RPMI8226 (cell line): ENCODE measurements around the gene MEF2B.

ENCODE experiments used
- DNase-seq: peaks from one replicate; pipeline ENCODE4 v3.0.0-alpha.2; 2015

The MEF2B gene

DNA sequence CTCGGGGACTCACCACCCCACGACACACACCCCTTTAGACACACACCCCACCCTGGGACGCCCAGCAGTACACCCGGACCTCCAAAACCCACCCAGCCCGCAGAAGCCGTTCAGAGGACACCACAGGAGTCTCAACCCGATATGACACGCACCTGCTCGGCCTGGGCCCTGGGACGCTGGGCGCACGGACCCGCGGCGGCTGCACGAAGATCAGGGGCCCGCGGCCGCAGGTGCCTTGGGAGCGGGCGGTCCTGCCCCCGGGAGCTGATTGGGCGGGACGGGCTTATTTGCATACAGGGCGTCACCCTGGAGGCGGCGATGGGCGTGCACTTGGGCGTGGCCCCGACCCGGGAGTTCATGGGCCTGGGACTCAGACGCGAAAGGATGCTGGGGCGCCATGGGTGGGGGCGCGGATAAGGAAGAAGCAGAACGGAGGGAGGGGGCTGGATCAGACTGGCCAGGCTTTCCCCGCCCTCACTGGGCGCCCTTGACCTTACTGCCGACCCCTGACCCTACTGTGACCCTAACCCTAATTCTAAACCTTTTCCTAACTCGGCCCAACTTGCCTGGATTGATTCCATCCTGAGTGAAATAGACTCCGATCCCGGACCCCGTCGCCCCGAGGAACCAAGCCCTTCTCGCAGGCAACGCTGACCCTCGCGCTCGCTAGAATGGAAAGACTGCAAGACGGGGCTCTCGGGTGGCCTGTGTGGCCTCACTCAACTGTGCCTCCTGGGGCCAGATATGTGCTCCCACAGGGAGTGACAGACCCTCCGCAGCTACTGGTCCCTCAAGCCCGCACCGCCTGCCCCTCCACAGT is at the start of gene MEF2B:
Gene MEF2B (minus strand): TSS at position 211 of the 820 bp plus-strand sequence. CDS start 19,528 bp downstream, outside the sequence.
- DNase-seq = peak; percentile 94

DNA sequence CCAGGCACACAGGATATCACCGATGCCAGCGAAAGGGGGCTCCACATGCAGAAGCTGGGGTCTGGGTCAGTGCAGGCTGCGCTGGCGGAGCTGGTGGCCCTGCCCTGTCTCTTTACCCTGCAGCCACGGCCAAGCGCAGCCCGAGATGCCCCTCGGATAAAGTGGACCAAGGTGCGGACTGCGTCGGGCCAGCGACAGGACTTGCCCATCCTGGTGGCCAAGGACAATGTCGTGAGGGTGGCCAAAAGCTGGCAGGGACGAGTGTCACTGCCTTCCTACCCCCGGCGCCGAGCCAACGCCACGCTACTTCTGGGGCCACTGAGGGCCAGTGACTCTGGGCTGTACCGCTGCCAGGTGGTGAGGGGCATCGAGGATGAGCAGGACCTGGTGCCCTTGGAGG is 48.8 kb upstream of the MEF2B start:
- no peak for DNase-seq

DNA sequence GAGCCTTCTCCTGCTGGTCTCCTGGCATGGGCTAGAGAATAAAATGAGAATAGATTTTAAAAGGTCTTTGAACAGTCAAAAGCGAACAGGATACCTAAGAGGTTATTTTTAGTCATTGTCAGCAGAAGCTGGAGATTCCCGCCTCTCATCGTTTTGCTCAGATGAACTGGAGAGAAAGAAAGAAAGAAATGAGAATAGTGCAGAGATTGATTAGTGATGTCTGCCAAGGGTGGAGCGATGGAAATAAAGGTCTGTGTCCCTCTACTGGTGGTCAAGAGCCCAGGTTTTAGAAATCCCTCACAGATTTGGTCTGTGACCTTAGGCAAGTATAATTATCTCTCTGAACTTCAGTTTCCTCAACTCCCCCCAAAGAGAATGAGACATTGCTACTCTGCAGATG is 47.0 kb upstream of the MEF2B start:
- peak; percentile 80 for DNase-seq

DNA sequence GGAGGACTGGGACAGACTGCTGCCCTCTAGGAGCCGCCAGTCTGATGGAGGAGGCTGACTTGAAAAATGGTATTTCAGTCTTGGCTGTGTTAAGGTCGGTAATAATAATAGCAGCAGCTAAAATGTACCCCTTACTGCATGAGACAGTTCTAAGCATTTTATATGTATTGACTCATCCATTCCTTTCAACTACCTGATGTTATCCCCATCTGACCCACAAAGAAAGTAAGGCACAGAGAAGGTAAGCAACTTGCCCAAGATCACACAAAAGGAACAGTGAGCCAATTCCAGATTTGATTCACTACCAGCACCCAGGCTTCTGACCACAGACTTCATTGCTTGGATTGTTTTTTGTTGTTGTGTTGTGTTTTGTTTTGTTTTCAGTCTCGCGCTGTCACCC is 45.7 kb upstream of the MEF2B start:
- DNase-seq = no peak

DNA sequence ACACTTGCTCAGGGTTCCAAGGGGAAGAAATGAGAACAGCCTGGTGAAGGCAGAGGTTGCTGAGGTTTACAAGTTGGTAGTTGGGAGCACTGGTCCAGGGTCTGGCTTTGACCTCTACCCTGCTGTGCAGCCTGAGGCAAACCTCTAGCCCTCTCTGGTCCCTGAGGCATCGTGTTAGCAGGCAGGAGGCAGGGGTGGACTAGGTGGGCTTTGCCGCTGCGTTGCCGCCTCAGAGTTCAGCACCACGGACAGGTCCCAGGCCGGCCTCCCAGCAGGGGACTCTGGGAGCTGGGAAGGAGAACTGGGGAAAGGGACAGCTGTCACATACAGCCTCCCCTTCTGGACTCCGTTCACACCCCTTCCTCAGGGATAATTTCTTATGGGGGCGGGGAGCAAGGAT is 44.8 kb upstream of the MEF2B start:
- peak; percentile 63 for DNase-seq

DNA sequence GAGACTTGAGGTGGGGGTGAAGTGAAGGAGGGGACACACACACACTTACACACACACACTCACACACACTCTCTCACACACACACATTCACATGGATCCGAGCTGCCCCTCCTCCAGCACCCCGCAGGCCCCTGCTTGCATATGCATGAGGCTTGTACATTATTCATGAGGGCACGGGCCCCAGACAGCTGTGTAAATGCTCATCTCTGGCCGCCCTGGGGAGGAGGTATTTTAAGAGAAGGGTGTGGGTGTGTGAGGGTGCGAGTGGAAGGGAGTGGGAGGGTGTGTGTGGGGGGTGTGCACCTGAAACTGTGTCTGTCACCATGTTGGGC is 44.1 kb upstream of the MEF2B start:
- DNase-seq = no peak

DNA sequence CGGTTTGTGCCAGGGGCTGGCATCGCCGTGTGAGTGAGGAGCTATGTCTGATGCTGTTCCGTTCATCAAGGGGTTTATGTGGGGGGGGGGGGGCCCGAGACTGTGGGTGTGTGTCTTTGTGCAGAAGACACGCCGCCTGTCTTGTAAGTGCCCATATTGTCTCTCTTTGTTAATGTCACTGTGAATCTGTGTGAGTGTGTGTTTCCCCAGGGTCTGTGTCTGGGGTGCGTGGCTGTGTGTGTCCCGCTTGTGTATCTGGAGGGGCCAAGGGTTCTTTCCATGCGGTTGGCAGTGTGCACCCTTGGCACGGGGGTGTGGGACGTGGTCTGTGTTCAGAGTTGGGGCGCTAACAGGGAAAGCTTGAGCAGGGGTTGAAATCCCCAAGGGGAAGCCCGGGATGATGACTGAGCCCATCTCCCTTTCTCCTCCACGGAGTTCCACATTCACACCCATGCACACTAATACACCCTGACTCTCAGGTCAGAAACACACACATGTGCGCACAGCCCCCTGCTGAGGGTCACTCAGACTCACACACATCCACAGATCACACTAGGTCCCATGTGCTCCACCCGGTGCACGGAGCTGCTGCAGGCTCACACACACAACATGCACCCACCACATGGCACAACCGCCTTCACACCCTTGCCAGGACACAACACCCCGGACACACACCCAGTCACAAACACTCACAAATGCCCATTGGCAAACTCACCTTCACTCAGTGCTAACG is 43.5 kb upstream of the MEF2B start:
- no peak for DNase-seq

DNA sequence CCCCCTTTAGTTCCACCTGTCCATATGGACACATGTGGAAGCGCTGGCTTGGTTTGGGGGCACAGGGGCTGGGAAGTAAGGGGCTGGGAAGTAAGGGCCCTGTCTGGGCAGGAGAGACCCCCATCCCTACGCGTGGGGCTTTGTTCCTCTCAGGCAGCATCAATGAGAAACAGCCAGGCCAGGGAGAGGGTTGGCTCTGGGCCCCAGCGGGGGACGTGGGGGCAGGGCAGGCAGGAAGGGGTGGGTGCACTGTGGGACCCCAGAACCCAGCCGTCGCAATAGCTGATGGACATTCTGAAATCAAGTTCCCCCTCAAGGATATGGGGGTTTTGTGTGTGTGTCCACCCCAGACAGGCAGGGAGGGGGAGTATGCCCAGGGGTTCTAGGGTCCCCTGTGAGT is 42.9 kb upstream of the MEF2B start:
- DNase-seq = no peak

DNA sequence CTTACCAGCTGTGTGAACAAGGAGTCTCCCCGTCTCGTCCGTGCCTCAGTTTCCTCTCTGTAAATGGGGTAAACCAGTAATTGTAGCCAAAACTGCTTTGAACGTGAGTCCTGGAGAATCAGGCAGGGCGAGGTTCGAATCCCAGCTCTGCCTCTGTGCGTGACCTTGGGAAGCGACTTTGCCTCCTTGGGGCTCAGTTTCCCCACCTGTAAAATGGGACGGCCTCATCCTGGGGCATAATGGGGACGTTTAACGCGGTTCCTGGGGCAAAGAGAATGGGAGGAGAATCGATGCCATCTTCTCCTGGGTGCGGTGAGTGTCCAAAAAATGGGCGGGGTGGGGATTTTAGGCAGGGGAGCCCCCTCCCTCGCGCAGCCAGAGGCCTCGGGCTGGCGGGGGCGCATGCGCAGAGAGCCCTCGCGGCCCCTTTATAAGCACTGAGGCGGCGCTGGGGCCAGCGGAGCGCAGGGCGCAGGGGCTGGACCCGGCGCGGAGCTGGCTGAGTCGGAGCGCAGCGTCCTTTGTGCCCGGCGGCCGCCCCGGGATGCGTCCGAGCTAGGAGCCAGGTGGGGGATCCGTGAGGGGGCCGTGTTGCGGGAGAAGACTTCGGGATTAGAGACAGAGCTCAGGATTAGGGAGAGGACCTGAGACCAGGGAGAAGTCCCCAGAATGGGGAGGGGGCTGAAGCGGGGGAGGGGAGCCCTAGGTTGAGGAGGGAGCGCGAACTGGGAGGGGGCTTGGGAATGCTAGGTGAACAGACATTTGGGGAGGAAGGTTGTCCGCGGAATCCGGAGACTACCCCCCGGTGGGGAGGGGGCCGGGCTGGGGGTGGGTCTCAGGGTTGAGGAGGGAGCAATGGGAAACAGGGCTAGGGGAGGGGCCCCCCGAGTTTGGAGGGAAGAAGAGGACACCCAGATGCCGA is 41.7 kb upstream of the MEF2B start, which contains the start of gene NCAN:
Gene NCAN (plus strand): TSS at position 460 of the 922 bp plus-strand sequence. CDS start 4,996 bp downstream, outside the sequence.
- DNase-seq = no peak

DNA sequence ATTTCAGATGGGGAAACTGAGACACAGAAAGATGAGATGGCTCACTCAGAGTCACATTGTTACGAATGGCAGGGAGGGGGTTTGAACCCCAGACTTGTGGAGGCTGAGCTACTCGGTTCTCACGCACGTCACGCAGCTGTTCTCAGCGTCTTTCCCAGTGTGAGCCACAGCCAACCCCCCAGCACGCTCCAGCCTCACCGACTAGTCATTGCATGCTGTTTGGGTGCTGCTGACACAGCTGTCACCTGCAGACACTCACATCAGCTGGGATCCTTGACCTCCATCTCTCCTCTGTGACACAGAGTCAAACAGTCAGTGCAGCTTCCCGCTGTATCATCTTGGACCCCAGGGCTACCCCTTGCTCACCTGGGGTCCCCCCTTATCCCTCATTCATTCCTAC is 39.3 kb upstream of the MEF2B start:
- peak; percentile 78 for DNase-seq

DNA sequence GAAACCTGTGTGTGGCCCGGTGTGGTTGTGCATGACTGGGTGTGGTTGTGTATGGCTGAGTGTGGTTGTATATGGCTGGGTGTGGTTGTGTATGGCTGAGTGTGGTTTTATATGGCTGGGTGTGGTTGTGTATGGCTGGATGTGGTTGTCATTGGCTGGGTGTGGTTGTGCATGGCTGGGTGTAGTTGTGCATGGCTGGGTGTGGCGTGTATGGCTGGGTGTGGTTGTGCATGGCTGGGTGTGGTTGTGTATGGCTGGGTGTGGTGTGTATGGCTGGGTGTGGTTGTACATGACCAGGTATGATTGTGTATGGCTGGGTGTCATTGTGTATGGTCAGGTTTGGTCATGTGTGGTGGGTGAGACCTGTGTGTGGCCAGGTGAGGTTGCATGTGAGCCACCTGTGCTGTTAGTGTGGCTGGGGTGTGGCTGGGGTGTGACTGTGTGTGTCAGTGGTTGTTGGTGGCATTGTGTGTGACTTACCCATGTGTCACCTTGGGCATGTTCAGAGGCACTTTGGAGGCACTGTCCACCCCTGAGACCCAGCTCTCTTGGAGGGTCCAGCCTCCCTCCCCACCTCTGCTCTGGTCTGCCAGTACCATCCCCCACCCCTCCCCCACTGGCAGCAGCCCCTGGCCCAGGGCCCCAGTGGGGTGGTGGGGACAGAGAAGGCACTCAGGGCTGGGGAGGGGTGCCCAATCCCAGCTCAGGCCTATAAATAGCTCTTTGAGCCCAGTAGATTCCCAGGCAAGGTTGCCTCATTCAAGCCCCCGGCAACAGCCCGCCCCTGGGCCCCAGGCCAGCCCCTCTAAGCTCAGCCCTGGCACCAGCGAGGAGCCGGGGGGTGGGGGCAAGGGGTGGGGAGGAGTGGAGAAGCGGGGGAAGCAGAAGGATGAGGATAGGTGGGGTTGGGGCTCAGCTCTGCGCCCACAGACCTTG is 37.8 kb upstream of the MEF2B start:
- no peak for DNase-seq

DNA sequence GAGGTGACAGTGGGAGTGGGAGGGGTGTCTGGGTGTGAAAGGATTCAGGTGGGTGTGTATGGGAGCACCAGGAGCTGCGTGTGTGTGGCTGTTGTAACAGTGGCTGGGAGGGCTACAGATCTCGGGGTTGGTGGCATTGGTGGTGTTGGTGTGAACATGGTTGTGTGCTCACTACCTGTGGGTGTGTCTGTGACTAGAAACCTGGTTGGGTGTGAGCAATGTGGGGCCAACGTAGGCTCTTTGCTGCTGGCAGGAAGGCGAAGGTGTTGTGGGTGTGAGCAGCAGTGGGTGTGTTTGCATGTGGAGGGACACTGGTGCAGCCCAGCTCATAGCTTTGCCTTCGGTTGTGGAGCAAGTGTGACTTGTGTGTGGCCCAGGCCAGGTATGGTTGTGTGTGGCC is 36.9 kb upstream of the MEF2B start:
- no peak for DNase-seq

DNA sequence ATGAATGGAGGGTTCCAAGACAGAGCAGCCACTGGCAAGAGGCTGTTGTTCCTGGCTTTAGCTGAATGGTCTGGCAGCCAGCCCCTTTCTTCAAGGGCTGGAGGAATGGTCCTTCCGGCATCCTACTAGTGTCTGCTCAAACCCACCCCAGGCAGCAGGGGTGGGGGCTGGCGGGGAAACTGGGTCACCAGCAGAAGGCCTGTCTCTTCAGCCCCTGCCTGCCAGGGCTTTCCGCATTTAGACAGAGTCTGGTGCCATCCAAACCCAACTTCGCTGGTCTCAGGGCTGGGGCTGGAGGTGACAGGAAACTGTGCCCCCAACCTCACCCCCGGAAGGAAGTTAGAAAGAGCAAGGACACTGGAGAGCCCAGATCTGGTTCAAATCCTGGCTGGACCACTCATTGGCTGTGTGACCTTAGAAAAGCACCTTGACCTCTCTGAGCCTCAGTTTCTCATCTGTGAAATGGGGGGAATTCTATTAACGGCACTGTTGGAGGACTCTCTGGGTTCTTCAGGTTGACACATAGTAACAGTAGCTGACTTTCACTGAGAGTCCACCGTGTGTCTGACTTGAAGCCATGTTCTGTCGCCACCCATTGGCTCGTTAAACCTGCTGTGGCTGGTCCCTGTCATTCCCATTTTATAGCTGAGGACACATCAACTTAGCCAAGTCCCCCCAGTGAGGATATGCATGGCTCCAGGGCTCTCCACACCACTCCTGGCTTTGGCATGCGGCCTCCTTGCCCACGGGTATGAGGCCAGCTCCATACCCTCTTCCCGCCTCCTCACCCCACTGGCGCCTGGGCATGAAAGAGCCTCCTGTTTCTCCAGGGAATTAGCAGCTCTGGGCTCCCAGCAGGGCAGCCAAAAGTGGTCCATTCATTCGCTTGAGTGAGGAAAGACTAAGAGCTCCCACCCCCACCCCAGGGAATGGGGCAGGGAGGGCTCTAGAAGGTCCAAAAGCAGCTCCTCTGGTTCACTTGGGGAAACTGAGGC is 35.6 kb upstream of the MEF2B start:
- DNase-seq = no peak

DNA sequence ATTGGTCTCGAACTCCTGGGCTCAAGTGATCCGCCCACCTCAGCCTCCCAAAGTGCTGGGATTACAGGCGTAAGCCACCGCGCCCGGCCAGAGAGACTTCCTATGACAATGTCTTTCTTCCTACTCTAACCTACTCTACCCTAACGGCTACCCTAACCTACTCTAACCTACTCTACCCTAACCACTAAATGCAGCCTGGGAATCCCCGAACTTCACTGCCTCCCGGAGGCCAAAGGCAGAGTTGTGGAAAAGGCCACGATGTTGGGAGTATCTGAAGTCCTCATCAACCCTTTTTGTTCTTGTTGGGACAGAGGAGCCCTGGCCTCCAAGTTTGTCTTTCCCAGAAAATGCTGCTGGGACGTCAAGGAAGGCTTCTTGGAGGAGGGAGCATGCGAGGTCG is 34.1 kb upstream of the MEF2B start:
- DNase-seq = no peak

DNA sequence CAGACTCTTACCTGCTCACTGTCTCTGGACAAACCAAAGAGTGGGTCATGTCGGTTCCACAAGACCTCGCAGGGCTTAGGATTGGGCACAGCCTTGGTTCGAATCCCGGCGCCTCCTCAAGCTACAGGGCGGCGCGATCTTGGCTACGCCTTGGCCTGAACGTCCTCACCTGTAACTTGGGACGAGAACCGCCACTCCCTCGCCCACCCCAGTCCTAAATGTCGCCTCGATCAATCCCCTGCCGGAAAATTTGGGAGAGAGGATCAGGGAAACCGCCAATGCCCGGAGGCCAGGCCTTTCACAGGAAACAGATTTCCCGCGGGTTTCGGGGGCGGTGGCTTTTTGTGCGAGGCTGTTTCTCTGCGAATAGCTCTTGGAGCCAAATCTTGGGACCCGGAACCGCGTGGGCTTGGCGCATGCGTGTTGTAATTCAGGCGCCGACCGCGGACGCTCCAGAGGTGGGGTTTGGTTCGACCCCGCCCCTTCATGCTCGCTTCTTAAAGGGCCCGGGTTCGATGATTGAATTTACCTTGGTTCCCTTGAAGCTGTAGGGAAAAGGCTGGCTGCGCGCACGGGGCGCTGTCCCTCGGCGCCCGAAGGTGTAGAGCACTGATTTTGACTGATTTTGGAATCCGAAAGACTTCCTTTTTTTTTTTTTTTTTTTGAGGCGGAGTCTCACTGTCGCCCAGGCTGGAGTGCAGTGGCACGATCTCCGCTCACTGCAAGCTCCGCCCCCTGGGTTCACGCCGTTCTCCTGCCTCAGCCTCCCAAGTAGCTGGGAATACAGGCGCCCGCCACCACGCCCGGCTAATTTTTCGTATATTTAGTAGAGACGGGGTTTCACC is 33.2 kb upstream of the MEF2B start, which contains the start of gene NR2C2AP:
Gene NR2C2AP (minus strand): TSS at position 403 of the 845 bp plus-strand sequence. CDS start 354 bp downstream, at position 49.
- peak; percentile 96 for DNase-seq

DNA sequence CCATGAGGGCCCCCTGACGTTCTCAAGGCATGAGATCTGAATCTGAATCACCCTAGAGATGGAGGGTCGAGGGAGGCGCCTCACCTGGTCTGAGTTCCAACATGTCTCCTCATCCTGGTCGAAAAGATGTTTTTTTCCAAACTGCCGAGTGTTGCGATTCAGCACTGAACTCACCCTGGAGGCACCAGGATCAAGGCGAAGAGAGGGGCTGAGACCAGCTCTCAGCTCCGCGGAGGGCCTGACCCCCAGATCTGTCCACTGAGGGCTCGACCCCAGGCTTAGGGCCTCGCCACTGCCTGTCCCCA is 32.6 kb upstream of the MEF2B start:
- DNase-seq = no peak

DNA sequence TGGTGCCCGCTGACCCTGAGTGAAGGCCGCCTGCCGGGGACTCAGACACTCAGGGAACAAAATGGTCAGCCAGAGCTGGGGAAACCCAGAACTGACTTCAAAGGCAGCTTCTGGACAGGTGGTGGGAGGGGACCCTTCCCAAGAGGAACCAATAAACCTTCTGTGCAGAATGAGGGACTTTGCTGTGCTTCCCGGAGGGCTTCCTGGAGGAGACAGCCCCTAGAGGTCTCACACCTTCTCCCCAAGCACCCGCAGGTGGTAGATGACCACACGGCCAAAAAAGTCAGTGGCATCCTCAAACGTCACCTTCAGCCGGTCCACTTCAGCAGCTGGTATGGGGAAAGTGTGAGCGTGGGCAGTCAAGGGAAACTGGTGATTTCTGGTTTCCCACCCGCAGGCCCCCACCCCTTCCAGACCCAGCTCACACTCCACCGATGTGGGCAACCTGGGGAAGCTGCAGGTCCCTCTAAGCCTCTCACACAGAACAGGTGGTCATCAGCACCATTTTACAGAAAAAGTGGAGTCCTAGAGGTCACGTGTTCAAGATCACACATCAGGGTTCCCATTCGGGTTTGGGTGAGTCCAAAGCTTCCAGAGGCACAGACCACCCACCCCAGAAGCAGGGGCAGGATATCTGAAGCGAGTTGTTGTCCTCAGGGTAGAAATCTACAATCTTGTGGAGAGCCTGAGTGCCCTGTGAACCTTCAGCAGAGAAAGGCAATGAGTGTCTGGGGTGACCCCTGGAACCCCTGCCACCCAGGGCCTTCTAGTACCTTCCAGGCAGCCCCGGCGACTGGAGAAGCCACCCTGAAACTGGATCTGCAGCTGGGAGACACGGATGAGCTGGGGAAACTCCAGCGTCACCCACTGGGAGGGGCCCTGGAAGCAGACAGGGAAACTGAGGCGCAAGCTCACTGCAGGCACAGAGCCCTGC is 31.9 kb upstream of the MEF2B start:
- no peak for DNase-seq

DNA sequence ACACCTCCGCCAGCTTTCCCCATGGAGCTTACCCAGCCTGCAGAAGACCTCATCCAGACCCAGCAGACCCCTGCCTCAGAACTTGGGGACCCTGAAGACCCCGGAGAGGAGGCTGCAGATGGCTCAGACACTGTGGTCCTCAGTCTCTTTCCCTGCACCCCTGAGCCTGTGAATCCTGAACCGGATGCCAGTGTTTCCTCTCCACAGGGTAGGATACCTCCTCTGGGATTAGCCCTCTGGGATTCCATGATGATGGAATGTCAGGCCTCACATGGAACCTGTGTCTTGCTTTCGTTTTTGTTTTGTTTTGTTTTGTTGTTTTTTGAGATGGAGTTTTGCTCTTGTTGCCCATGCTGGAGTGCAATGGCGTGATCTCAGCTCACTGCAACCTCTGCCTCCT is 23.9 kb upstream of the MEF2B start:
- DNase-seq = no peak
